Neuronal stem cell (in vitro differentiated cells): ENCODE data around the gene KMT2B.

ENCODE experiments used
- DNase-seq: peaks from one replicate; pipeline ENCODE4 v3.0.0-alpha.2; 2013; ENCODE audit warnings: low spot score
- H2AFZ ChIP-seq: one replicate; pipeline ENCODE4 v1.6.1; 2013; ENCODE audit warnings: mild to moderate bottlenecking, low read length, inconsistent platforms
- H2AK5ac ChIP-seq: 2 replicates; pipeline ENCODE4 v1.6.1; 2013; ENCODE audit warnings: low read depth, mild to moderate bottlenecking, inconsistent platforms, low read length, moderate library complexity, mixed read lengths
- H2BK120ac ChIP-seq: 2 replicates; pipeline ENCODE4 v1.6.1; 2013; ENCODE audit warnings: low read depth, mild to moderate bottlenecking, inconsistent platforms, low read length, moderate library complexity, mixed read lengths
- H2BK12ac ChIP-seq: one replicate; pipeline ENCODE4 v1.6.1; 2013; ENCODE audit warnings: low read length, inconsistent platforms
- H2BK15ac ChIP-seq: 2 replicates; pipeline ENCODE4 v1.6.1; 2013; ENCODE audit warnings: mild to moderate bottlenecking, low read length, inconsistent platforms, mixed read lengths
- H2BK5ac ChIP-seq: one replicate; pipeline ENCODE4 v1.6.1; 2013; ENCODE audit warnings: inconsistent platforms, mild to moderate bottlenecking, low read length, moderate library complexity
- H3K14ac ChIP-seq: one replicate; pipeline ENCODE4 v1.6.1; 2013; ENCODE audit warnings: low read length, inconsistent platforms
- H3K18ac ChIP-seq: 2 replicates; pipeline ENCODE4 v1.6.1; 2013; ENCODE audit warnings: low read length, inconsistent platforms
- H3K23ac ChIP-seq: 2 replicates; pipeline ENCODE4 v1.6.1; 2013; ENCODE audit warnings: low read depth, mild to moderate bottlenecking, mixed read lengths, low read length, inconsistent platforms; ENCODE audit not compliant: poor library complexity
- H3K27ac ChIP-seq: replicated peaks from 3 replicates; pipeline ENCODE4 v1.5.1; 2013; ENCODE audit warnings: low read length, inconsistent platforms
- H3K27me3 ChIP-seq, 3 experiments: 2 replicates each; pipeline ENCODE4 v1.6.1; 2013; ENCODE audit warnings: low read length in 3 of 3, mild to moderate bottlenecking in 2 of 3, inconsistent platforms in 1 of 3, low read depth in 1 of 3, mixed read lengths in 1 of 3, moderate library complexity in 1 of 3; ENCODE audit not compliant: control insufficient read depth in 3 of 3, insufficient read depth in 3 of 3
- H3K36me3 ChIP-seq, 2 donors: replicated peaks in 1 of 2; 2 replicates each; pipeline ENCODE4 v1.6.1; 2013; ENCODE audit warnings: low read length in 2 of 2; ENCODE audit not compliant: control insufficient read depth in 2 of 2, insufficient read depth in 2 of 2
- H3K4ac ChIP-seq: 2 replicates; pipeline ENCODE4 v1.6.1; 2013; ENCODE audit warnings: inconsistent platforms, mild to moderate bottlenecking, low read length, moderate library complexity
- H3K4me1 ChIP-seq, 2 donors: 1 replicate in 1 of 2; 2 replicates in 1 of 2; pipeline ENCODE4 v1.6.1; 2013; ENCODE audit warnings: low read length in 2 of 2, low read depth in 1 of 2; ENCODE audit not compliant: control insufficient read depth in 2 of 2, insufficient read depth in 1 of 2
- H3K4me2 ChIP-seq: one replicate; pipeline ENCODE4 v1.6.1; 2013; ENCODE audit warnings: mild to moderate bottlenecking, low read length, inconsistent platforms; ENCODE audit not compliant: insufficient read depth, poor library complexity, severe bottlenecking
- H3K4me3 ChIP-seq, 2 donors: 2 replicates each; pipeline ENCODE4 v1.5.1; 2013; ENCODE audit warnings: low read length in 2 of 2, mild to moderate bottlenecking in 2 of 2, inconsistent platforms in 1 of 2, moderate library complexity in 1 of 2
- H3K79me1 ChIP-seq: one replicate; pipeline ENCODE4 v1.6.1; 2013; ENCODE audit warnings: low read depth, mild to moderate bottlenecking, inconsistent platforms, low read length, moderate library complexity
- H3K9ac ChIP-seq: one replicate; pipeline ENCODE4 v1.6.1; 2013; ENCODE audit warnings: mild to moderate bottlenecking, low read depth, low read length, inconsistent platforms; ENCODE audit not compliant: poor library complexity
- H3K9me3 ChIP-seq, 2 donors: replicated peaks in 1 of 2; 2 replicates each; pipeline versions ENCODE3 to v1.6.1; 2013; ENCODE audit warnings: low read length in 2 of 2, mild to moderate bottlenecking in 2 of 2, inconsistent platforms in 1 of 2, low read depth in 1 of 2, mixed read lengths in 1 of 2, moderate library complexity in 1 of 2; ENCODE audit not compliant: control insufficient read depth in 2 of 2, insufficient read depth in 1 of 2
- H4K8ac ChIP-seq: one replicate; pipeline ENCODE4 v1.6.1; 2013; ENCODE audit warnings: low read depth, mild to moderate bottlenecking, inconsistent platforms, low read length, moderate library complexity
- H4K91ac ChIP-seq: one replicate; pipeline ENCODE4 v1.6.1; 2013; ENCODE audit warnings: low read length, low read depth, mild to moderate bottlenecking, inconsistent platforms; ENCODE audit not compliant: poor library complexity
- WGBS, 2 donors: extraction: QIAGEN DNeasy Blood & Tissue Kit; methylation state at CpG; one replicate each; pipeline ENCODE4 v1.1.7; 2013; ENCODE audit warnings: missing lambda C conversion rate in 2 of 2, mixed read lengths in 1 of 2; ENCODE audit not compliant: insufficient read length in 2 of 2, insufficient replicate concordance in 1 of 2; ENCODE audit errors: extremely low coverage in 2 of 2; 5-methylcytosine and 5-hydroxymethylcytosine counted together

KMT2B gene

DNA sequence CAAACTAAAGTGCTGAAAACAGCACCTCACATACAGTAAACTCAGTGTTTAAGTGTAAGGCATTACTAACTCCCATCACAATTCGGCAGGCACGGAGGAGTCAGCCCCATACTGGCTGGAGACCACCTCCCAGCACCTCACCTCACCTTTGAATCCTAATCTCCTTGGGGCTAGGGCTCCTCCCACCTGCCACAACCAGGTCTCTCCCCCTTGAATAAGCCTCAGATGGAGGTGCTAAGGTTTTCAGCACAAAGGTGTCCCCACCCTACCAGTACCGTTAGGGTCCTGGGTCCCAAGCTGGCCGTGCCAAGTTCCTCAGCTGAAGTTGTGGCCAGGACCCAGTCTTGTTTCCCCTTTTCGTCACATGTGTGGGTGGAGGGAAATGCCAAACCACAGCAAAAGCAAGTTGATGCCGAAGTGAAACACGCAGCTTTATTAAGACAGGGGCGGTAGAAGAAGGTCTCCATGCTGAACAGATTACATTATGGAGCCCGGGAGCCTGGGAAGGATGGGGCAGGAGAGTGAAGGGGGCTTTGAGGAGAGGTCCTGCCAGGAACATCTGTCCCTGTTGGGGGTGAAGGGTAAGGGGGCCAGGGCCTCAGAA, 24.4 kb downstream of the KMT2B start, which contains the start of gene IGFLR1:
TSS of gene IGFLR1 (minus strand) at position 332 of the 604 bp plus-strand sequence. CDS start 1,272 bp downstream, outside the sequence.
- no CpG with 5 or more reads among the region's 9 CpGs for WGBS, 2 donors
- no peak within 1 kb of the TSS for H4K8ac ChIP-seq
- no peak within 1 kb of the TSS for H3K18ac ChIP-seq
- H2BK15ac ChIP-seq = no peak within 1 kb of the TSS
- H2AK5ac ChIP-seq = peak within 1 kb of the TSS; percentile 51
- H3K9ac ChIP-seq = no peak within 1 kb of the TSS
- peak within 1 kb of the TSS; percentile 52 for H3K4me2 ChIP-seq
- no peak within 1 kb of the TSS for H3K23ac ChIP-seq
- H3K9me3 ChIP-seq = no peaks in the 10 kb centered on the region
- DNase-seq = no peak
- H3K79me1 ChIP-seq = peaks cover 8% of the 10 kb centered on the region
- H3K36me3 ChIP-seq = peaks cover 22 to 32% of the 10 kb centered on the region in 2 donors
- H3K14ac ChIP-seq = no peak within 1 kb of the TSS
- no peak within 1 kb of the TSS for H2BK12ac ChIP-seq
- H2AFZ ChIP-seq = no peak within 1 kb of the TSS
- H3K4ac ChIP-seq = no peak within 1 kb of the TSS
- H3K27me3 ChIP-seq = no peaks in the 10 kb centered on the region
- peaks cover 8 to 14% of the 10 kb centered on the region in 2 donors for H3K4me1 ChIP-seq
- no peak within 1 kb of the TSS for H4K91ac ChIP-seq
- H2BK5ac ChIP-seq = peak within 1 kb of the TSS; percentile 84
- H3K27ac ChIP-seq = peak within 1 kb of the TSS; percentile 98
- no peak within 1 kb of the TSS for H2BK120ac ChIP-seq
- H3K4me3 ChIP-seq = peak within 1 kb of the TSS in 1 of 2 donors; percentile 63

- Histone ChIP-seq H3K36me3 (peaks cover 7 to 16% of the 10 kb centered on the region in 2 donors), H2BK5ac (no peak overlapping the region), H2AK5ac (peak overlapping the region; percentile 70), H3K18ac (no peak overlapping the region), H3K14ac (no peak overlapping the region), H4K91ac (no peak overlapping the region), H3K27ac (no peak overlapping the region), H3K9ac (no peak overlapping the region), H2BK120ac (no peak overlapping the region), H2AFZ (no peak overlapping the region), H3K4ac (no peak overlapping the region), H3K4me1 (peaks cover 10 to 14% of the 10 kb centered on the region in 2 donors), H3K27me3 (no peaks in the 10 kb centered on the region), H2BK15ac (no peak overlapping the region), H3K23ac (no peak overlapping the region), H3K4me3 (peak overlapping the region in 1 of 2 donors; percentile 74), H3K9me3 (no peaks in the 10 kb centered on the region), H2BK12ac (no peak overlapping the region), H3K4me2 (peak overlapping the region; percentile 76), H3K79me1 (peaks cover 11% of the 10 kb centered on the region), H4K8ac (no peak overlapping the region)
- no CpG with 5 or more reads among the region's 19 CpGs for WGBS, 2 donors
- no peak for DNase-seq
Observed at GRCh38 chr19:35743640-35744429, 26.0 kb downstream of the KMT2B start.

DNA sequence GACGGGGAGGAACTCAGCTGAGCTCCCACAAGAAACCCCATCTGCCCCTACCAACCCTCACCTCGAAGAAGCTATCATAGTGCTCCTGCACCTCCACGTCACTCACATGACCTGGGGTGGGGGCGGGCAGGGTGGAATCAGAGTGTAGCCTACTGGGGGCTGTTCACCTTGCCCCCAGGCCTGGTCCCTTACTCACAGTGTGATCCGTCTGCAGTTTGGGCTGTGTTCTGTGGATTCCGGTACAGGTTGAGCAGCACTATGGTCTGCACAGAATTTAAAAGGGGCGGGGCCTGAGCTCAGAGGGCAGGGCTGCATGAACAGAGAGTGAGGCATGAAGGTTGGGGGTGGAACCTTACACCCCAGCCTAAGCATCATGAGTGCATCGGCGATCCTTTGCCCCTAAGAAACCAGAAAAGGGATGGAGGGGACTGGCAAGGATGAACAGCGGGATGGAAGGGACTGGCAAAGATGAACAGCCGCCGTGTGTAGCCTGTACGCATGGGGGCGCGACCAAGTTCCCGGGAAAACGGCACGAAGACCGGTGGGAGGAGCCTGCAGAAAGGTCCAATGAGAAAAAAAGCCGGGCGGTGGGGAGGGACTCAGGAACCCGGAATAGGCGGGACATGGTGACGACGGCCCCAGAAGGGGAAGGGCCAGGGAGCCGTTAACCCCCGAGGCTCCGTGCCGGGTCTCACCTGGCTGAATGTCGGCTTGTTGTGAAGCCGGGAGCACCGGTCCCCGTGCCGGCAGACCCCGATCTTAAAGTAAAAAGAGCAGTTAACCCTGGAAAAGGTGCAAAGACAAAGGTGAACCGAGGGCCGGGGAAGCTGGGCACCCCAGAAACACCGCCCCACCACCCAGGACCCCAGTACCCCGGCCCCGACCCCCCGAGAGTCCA, 26.9 kb downstream of the KMT2B start:
- Histone ChIP-seq H3K23ac (no peak overlapping the region), H3K4ac (no peak overlapping the region), H2BK12ac (no peak overlapping the region), H3K9me3 (no peaks in the 10 kb centered on the region), H3K4me1 (peaks cover 11 to 15% of the 10 kb centered on the region in 2 donors), H4K91ac (no peak overlapping the region), H2BK120ac (no peak overlapping the region), H3K27me3 (no peaks in the 10 kb centered on the region), H3K4me2 (peak overlapping the region; percentile 76), H3K18ac (peak overlapping the region; percentile 67), H4K8ac (no peak overlapping the region), H3K14ac (no peak overlapping the region), H3K79me1 (peaks cover 10% of the 10 kb centered on the region), H3K4me3 (peak overlapping the region; percentile 74 to 86), H2AFZ (peak overlapping the region; percentile 91), H2BK15ac (no peak overlapping the region), H3K36me3 (peaks cover 6 to 8% of the 10 kb centered on the region in 2 donors), H2AK5ac (peak overlapping the region; percentile 70), H2BK5ac (peak overlapping the region; percentile 62), H3K9ac (peak overlapping the region; percentile 80), H3K27ac (peak overlapping the region; percentile 90)
- no CpG with 5 or more reads among the region's 41 CpGs for WGBS, 2 donors
- peak; percentile 94 for DNase-seq
